ENCODE data around the gene RPL7A. TPM values are rescaled to one million over a fixed set of nuclear protein-coding genes. Genes with fewer than 3 reads are reported as not detected.

Gene RPL7A
- total and polyA plus RNA-seq, 9 donors, result 3,805 to 6,397 (median 4,279) TPM

GRCh38 chr9:133303266-133304157 lies 44.5 kb upstream of the RPL7A start:
- WGBS, 3 donors, result 59 to 65% (median 62%) methylated on average over 26 of the region's 26 CpGs
- no peak for TF ChIP-seq CTCF (IDR thresholded peaks at IDR 0.05)
- TF ChIP-seq POLR2A (IDR thresholded peaks at IDR 0.05), result no peak
- no peak for TF ChIP-seq EP300 (IDR thresholded peaks at IDR 0.05)
- intact Hi-C loops (cut with DNase I), result no loop called here

GRCh38 chr9:133304158-133304470 lies 43.9 kb upstream of the RPL7A start:
- no peak overlapping the region for H3K4me3 ChIP-seq
- H3K27me3 ChIP-seq, result no peaks in the 10 kb centered on the region
- 61 to 68% (median 64%) methylated on average over 12 to 13 of the region's 13 CpGs for WGBS, 3 donors
- H3K27ac ChIP-seq, result no peak overlapping the region
- TF ChIP-seq EP300 (IDR thresholded peaks at IDR 0.05) (no peak), CTCF (IDR thresholded peaks at IDR 0.05) (no peak), POLR2A (IDR thresholded peaks at IDR 0.05) (no peak)
- no peak for DNase-seq
- no peaks in the 10 kb centered on the region for H3K36me3 ChIP-seq
- no peaks in the 10 kb centered on the region for H3K4me1 ChIP-seq (ENCODE audit: insufficient read depth)
- intact Hi-C loops (cut with DNase I), result no loop called here
- no peaks in the 10 kb centered on the region for H3K9me3 ChIP-seq

More at GRCh38 chr9:133303266-133304157, 44.5 kb upstream of the RPL7A start:
- no peaks in the 10 kb centered on the region for H3K4me1 ChIP-seq (ENCODE audit: insufficient read depth)
- no peak overlapping the region for H3K27ac ChIP-seq
- no peak overlapping the region for H3K4me3 ChIP-seq
- no peaks in the 10 kb centered on the region for H3K36me3 ChIP-seq
- no peaks in the 10 kb centered on the region for H3K9me3 ChIP-seq
- no peak for DNase-seq
- H3K27me3 ChIP-seq, result no peaks in the 10 kb centered on the region

GRCh38 chr9:133304477-133305377 lies 43.3 kb upstream of the RPL7A start:
- Histone ChIP-seq H3K36me3 (no peaks in the 10 kb centered on the region), H3K9me3 (no peaks in the 10 kb centered on the region), H3K27me3 (no peaks in the 10 kb centered on the region), H3K4me3 (no peak overlapping the region), H3K27ac (no peak overlapping the region), H3K4me1 (ENCODE audit: insufficient read depth) (no peaks in the 10 kb centered on the region)
- 78 to 82% (median 79%) methylated on average over 37 to 38 of the region's 38 CpGs for WGBS, 3 donors
- TF ChIP-seq POLR2A (IDR thresholded peaks at IDR 0.05) (no peak), EP300 (IDR thresholded peaks at IDR 0.05) (no peak), CTCF (IDR thresholded peaks at IDR 0.05) (no peak)
- DNase-seq, result no peak
- intact Hi-C loops (cut with DNase I), result no loop called here

GRCh38 chr9:133305731-133306130 lies 42.3 kb upstream of the RPL7A start:
- TF ChIP-seq EP300 (IDR thresholded peaks at IDR 0.05) (no peak), CTCF (IDR thresholded peaks at IDR 0.05) (no peak), POLR2A (IDR thresholded peaks at IDR 0.05) (no peak)
- H3K4me3 ChIP-seq, result no peak overlapping the region
- no peak for DNase-seq

More at GRCh38 chr9:133305731-133306130, 42.3 kb upstream of the RPL7A start:
- Histone ChIP-seq H3K4me1 (ENCODE audit: insufficient read depth) (no peaks in the 10 kb centered on the region), H3K27ac (no peak overlapping the region), H3K9me3 (no peaks in the 10 kb centered on the region), H3K27me3 (no peaks in the 10 kb centered on the region), H3K36me3 (no peaks in the 10 kb centered on the region)
- 77 to 82% (median 77%) methylated on average over 22 to 23 of the region's 23 CpGs for WGBS, 3 donors
- intact Hi-C loops (cut with DNase I), result no loop called here
